ENCODE measurements around the gene ZBTB7C. TPM values are rescaled to one million over a fixed set of nuclear protein-coding genes. Genes with fewer than 3 reads are reported as not detected.

The ZBTB7C gene
- total RNA-seq, 1 experiment from 2014 or later: 0.33 TPM

- Histone ChIP-seq H3K18ac (ENCODE audit: insufficient read length, low read depth, low read length) (no peak overlapping the region), H3K56ac (ENCODE audit: insufficient read length, low read depth, low read length) (no peak overlapping the region), H3K27me3 (ENCODE audit: insufficient read depth, low read length) (no peaks in the 10 kb centered on the region), H2BK20ac (ENCODE audit: low read depth, low read length, poor library complexity, severe bottlenecking) (no peak overlapping the region), H3K23ac (ENCODE audit: insufficient read length, low read depth, low read length) (no peak overlapping the region), H4K5ac (ENCODE audit: insufficient read length, low read depth, low read length) (no peak overlapping the region), H3K79me1 (ENCODE audit: insufficient read depth, low read depth, low read length, poor library complexity, severe bottlenecking) (no peaks in the 10 kb centered on the region), H3K9me3 (ENCODE audit: control insufficient read depth, low read depth, low read length) (no peaks in the 10 kb centered on the region), H3K4ac (ENCODE audit: low read depth, low read length) (no peak overlapping the region), H3K27ac (ENCODE audit: insufficient read length, low read depth, low read length) (no peak overlapping the region), H2AFZ (ENCODE audit: low read length) (no peak overlapping the region), H3K14ac (ENCODE audit: insufficient read depth, low read length) (no peak overlapping the region; the same call in 1 of the 2 replicates), H3K4me1 (ENCODE audit: insufficient read depth, low read length) (no peaks in the 10 kb centered on the region), H3K4me2 (ENCODE audit: insufficient read depth, insufficient read length, low read length) (no peak overlapping the region), H2BK12ac (ENCODE audit: insufficient read length, low read depth, low read length) (no peak overlapping the region), H2AK5ac (ENCODE audit: insufficient read length, low read length) (no peak overlapping the region), H4K8ac (replicated peaks; ENCODE audit: insufficient read length, low read depth, low read length) (no peak overlapping the region), H3K79me2 (ENCODE audit: insufficient read depth, low read length) (no peaks in the 10 kb centered on the region), H2BK120ac (ENCODE audit: low read depth, low read length, poor library complexity, severe bottlenecking) (no peak overlapping the region), H4K20me1 (ENCODE audit: control insufficient read depth, insufficient read depth, insufficient read length) (no peaks in the 10 kb centered on the region), H3K9ac (ENCODE audit: extremely low read depth, insufficient read length, low read length) (no peak overlapping the region), H3T11ph (ENCODE audit: low read length) (no peak overlapping the region), H2BK15ac (ENCODE audit: low read depth, low read length) (no peak overlapping the region), H4K91ac (ENCODE audit: insufficient read length, low read depth, low read length) (no peak overlapping the region), H2BK5ac (ENCODE audit: insufficient read length, low read length) (no peak overlapping the region), H3K23me2 (ENCODE audit: insufficient read length, low read depth, low read length, poor library complexity, severe bottlenecking) (no peaks in the 10 kb centered on the region)
- no peak for DNase-seq
- WGBS (ENCODE audit: extremely low coverage, insufficient read length, low lambda C conversion rate): no CpG with 5 or more reads among the region's 6 CpGs
- no peaks in the 10 kb centered on the region for H3K36me3 Mint-ChIP-seq (ENCODE audit: insufficient read depth in 1 of 3, low read depth in 3 of 3)
- H3K4me3 Mint-ChIP-seq: peak overlapping the region in 1 of 2 experiments; percentile 18; a peak in 1 of 5 replicates
- no peak overlapping the region for H3K27ac Mint-ChIP-seq
- no peaks in the 10 kb centered on the region; a peak in 1 of 5 replicates for H3K9me3 Mint-ChIP-seq
- TF ChIP-seq, protein P1, sequence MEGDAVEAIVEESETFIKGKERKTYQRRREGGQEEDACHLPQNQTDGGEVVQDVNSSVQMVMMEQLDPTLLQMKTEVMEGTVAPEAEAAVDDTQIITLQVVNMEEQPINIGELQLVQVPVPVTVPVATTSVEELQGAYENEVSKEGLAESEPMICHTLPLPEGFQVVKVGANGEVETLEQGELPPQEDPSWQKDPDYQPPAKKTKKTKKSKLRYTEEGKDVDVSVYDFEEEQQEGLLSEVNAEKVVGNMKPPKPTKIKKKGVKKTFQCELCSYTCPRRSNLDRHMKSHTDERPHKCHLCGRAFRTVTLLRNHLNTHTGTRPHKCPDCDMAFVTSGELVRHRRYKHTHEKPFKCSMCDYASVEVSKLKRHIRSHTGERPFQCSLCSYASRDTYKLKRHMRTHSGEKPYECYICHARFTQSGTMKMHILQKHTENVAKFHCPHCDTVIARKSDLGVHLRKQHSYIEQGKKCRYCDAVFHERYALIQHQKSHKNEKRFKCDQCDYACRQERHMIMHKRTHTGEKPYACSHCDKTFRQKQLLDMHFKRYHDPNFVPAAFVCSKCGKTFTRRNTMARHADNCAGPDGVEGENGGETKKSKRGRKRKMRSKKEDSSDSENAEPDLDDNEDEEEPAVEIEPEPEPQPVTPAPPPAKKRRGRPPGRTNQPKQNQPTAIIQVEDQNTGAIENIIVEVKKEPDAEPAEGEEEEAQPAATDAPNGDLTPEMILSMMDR (conservative IDR thresholded peaks at IDR 0.05): no peak
- H3K4me1 Mint-ChIP-seq: peaks cover 11 to 14% of the 10 kb centered on the region in 2 experiments
- H3K27me3 Mint-ChIP-seq (ENCODE audit: low read depth): peaks cover 15% of the 10 kb centered on the region
Measured at GRCh38 chr18:48203961-48204666, 205.1 kb downstream of the ZBTB7C start.

Measured in H9 (cell line).